ENCODE measurements around the gene EVA1C. TPM values are rescaled to one million over a fixed set of nuclear protein-coding genes. Genes with fewer than 3 reads are reported as not detected.

EVA1C gene
- total and polyA plus RNA-seq, 9 of the 15 experiments (the other 6 are each of a cell fraction or from before 2014, with no cell fraction given) = 0.22 TPM; not detected in 8

- no peaks in the 10 kb centered on the region for H3K79me2 ChIP-seq (ENCODE audit: control insufficient read depth, insufficient read depth, low read length)
- no peaks in the 10 kb centered on the region for H3K9me3 ChIP-seq (replicated peaks; ENCODE audit: control insufficient read depth, insufficient read depth, low read depth, low read length)
- H3K4me1 ChIP-seq (replicated peaks in 1 of 2; ENCODE audit: control insufficient read depth in 2 of 2, insufficient read depth in 2 of 2, low read length in 2 of 2) = peaks cover 0 to 7% of the 10 kb centered on the region in 2 experiments; a peak in 2 of 5 replicates
- H3K27me3 ChIP-seq (ENCODE audit: control insufficient read depth in 2 of 2, insufficient read depth in 2 of 2, low read length in 2 of 2) = peaks cover 12 to 15% of the 10 kb centered on the region in 2 experiments
- no peak overlapping the region for H3K9ac ChIP-seq (ENCODE audit: insufficient read depth in 1 of 2, low read depth in 2 of 2, low read length in 2 of 2)
- H3K36me3 ChIP-seq (ENCODE audit: control insufficient read depth, insufficient read depth, low read length) = no peaks in the 10 kb centered on the region
- ATAC-seq = no peak
- no peak overlapping the region for H2AFZ ChIP-seq (ENCODE audit: low read depth, low read length)
- 6% methylated on average over 9 of the region's 9 CpGs for WGBS (ENCODE audit: insufficient coverage, low coverage, missing lambda C conversion rate)
- intact Hi-C loops (cut with micrococcal nuclease) = no loop called here
- no peak for TF ChIP-seq KDM4B (IDR thresholded peaks at IDR 0.05; ENCODE audit: borderline replicate concordance in 2 of 2, low read depth in 1 of 2)
- no peak for TF ChIP-seq ZBTB5 (IDR thresholded peaks at IDR 0.05)
- no peak for TF ChIP-seq RCOR1 (IDR thresholded peaks at IDR 0.05; ENCODE audit: borderline replicate concordance in 1 of 2, low read depth in 2 of 2, low read length in 2 of 2)
- no peak for TF ChIP-seq ZNF511 (CRISPR knock-in tag; IDR thresholded peaks at IDR 0.05)
- no peak for TF ChIP-seq BACH1 (tag; IDR thresholded peaks at IDR 0.05)
- TF ChIP-seq GATAD2A (IDR thresholded peaks at IDR 0.05) = no peak
- no peak for TF ChIP-seq MIER1 (IDR thresholded peaks at IDR 0.05; ENCODE audit: low read depth)
- no peak for TF ChIP-seq KLF16 (IDR thresholded peaks at IDR 0.05)
- TF ChIP-seq VEZF1 (CRISPR knock-in tag; IDR thresholded peaks at IDR 0.05) = no peak
- TF ChIP-seq STAT5B (CRISPR knock-in tag; IDR thresholded peaks at IDR 0.05) = no peak
- no peak for TF ChIP-seq PTTG1 (tag; IDR thresholded peaks at IDR 0.05; ENCODE audit: low read depth)
- TF ChIP-seq ZNF740 (CRISPR knock-in tag; IDR thresholded peaks at IDR 0.05) = no peak
- no peak for TF ChIP-seq ZNF740 (tag; IDR thresholded peaks at IDR 0.05)
- TF ChIP-seq MTA3 (IDR thresholded peaks at IDR 0.05; ENCODE audit: borderline replicate concordance) = no peak
- TF ChIP-seq FOS (IDR thresholded peaks at IDR 0.05; ENCODE audit: extremely low read depth, insufficient read length) = no peak
- TF ChIP-seq KLF1 (tag; IDR thresholded peaks at IDR 0.05) = no peak
- BruUV-seq (replicated peaks) = no TSS peak
- no peaks in the 10 kb centered on the region for H4K20me1 ChIP-seq (replicated peaks; ENCODE audit: control insufficient read depth, insufficient read depth, low read length)
- H3K9me1 ChIP-seq (ENCODE audit: control insufficient read depth, insufficient read depth, low read length) = no peaks in the 10 kb centered on the region
- POLR2A ChIA-PET = no interaction called here
- no peak for FAIRE-seq
- no peak overlapping the region for H3K4me2 ChIP-seq (ENCODE audit: insufficient read depth, low read length)
- CTCF ChIA-PET (ENCODE audit: low intra/inter-chr PET ratio) = no interaction called here
- in situ Hi-C loops (cut with MboI) = no loop called here
- H3K27ac ChIP-seq (ENCODE audit: extremely low read depth, low read depth, low read length) = no peak overlapping the region
- H3K4me3 ChIP-seq = no peak overlapping the region
- DNase-seq (ENCODE audit: extremely low read depth in 1 of 4, low spot score in 3 of 4) = no peak
Observed at GRCh38 chr21:32423320-32424190, 11.0 kb downstream of the EVA1C start.
